Stimulated activated CD4-positive, alpha-beta T cell treated with anti-CD3 and anti-CD28 coated beads, Interleukin-12 subunit alpha, Interleukin-12 subunit beta, amount 100 ng/mL, for 4 hours (primary cell): ENCODE results near the gene VWA8.
A peak's percentile ranks its signal among the peaks of the same experiment; 100 is the strongest.
"Not testable (repeated sequence)": the region's sequence is repeated elsewhere in the genome, so short reads cannot be mapped to it uniquely, and the experiment has no call there.

Experiments used
- DNase-seq: peaks from one replicate; pipeline ENCODE4 v3.0.0-alpha.2; 2020

Gene VWA8

GRCh38 chr13:41678848-41679247 lies 282.1 kb downstream of the VWA8 start:
- no peak for DNase-seq

- DNase-seq = no peak
These were observed 282.7 kb downstream of the VWA8 start for GRCh38 chr13:41678249-41678648.

- DNase-seq = no peak
These were observed 285.6 kb downstream of the VWA8 start for GRCh38 chr13:41675306-41675705.

GRCh38 chr13:41674246-41674645 lies 286.7 kb downstream of the VWA8 start:
- DNase-seq = no peak

GRCh38 chr13:41673640-41674039 lies 287.3 kb downstream of the VWA8 start:
- DNase-seq = no peak

- no peak for DNase-seq
These were observed 290.0 kb downstream of the VWA8 start for GRCh38 chr13:41670873-41671443.

GRCh38 chr13:41668130-41668757 lies 292.7 kb downstream of the VWA8 start:
- no peak for DNase-seq

GRCh38 chr13:41666644-41667043 lies 294.3 kb downstream of the VWA8 start:
- DNase-seq = no peak

GRCh38 chr13:41660411-41660810 lies 300.5 kb downstream of the VWA8 start:
- DNase-seq = no peak

- DNase-seq = no peak
These were observed 302.8 kb downstream of the VWA8 start for GRCh38 chr13:41658057-41658661.

- no peak for DNase-seq
These were observed 304.9 kb downstream of the VWA8 start for GRCh38 chr13:41655997-41656396.

- no peak for DNase-seq
These were observed 306.1 kb downstream of the VWA8 start for GRCh38 chr13:41654796-41655195.

GRCh38 chr13:41652735-41653361 lies 308.1 kb downstream of the VWA8 start:
- peak; percentile 9 for DNase-seq

- no peak for DNase-seq
These were observed 309.4 kb downstream of the VWA8 start for GRCh38 chr13:41651413-41652058.

GRCh38 chr13:41650706-41651105 lies 310.2 kb downstream of the VWA8 start:
- no peak for DNase-seq

- no peak for DNase-seq
These were observed 311.2 kb downstream of the VWA8 start for GRCh38 chr13:41649659-41650058.

GRCh38 chr13:41648314-41648935 lies 312.5 kb downstream of the VWA8 start:
- DNase-seq = no peak

- DNase-seq = not testable (repeated sequence)
These were observed 313.1 kb downstream of the VWA8 start for GRCh38 chr13:41647699-41648313.

- DNase-seq = no peak
These were observed 315.6 kb downstream of the VWA8 start for GRCh38 chr13:41645331-41645730.

GRCh38 chr13:41644742-41645141 lies 316.2 kb downstream of the VWA8 start:
- DNase-seq = no peak

- no peak for DNase-seq
These were observed 317.4 kb downstream of the VWA8 start for GRCh38 chr13:41643507-41643906.

- no peak for DNase-seq
These were observed 318.9 kb downstream of the VWA8 start for GRCh38 chr13:41641961-41642360.

GRCh38 chr13:41641429-41641828 lies 319.5 kb downstream of the VWA8 start:
- no peak for DNase-seq
